ENCODE results near the gene EFNA5. TPM values are rescaled to one million over a fixed set of nuclear protein-coding genes. Genes with fewer than 3 reads are reported as not detected.

Gene EFNA5
- total RNA-seq, 1 experiment from 2014 or later = 1.5 TPM

- Mint-ChIP-seq H3K4me1 (ENCODE audit: low read depth, unreplicated experiment) (peaks cover 10% of the 10 kb centered on the region), H3K36me3 (ENCODE audit: insufficient read depth, unreplicated experiment) (no peaks in the 10 kb centered on the region), H3K27me3 (ENCODE audit: insufficient read depth, unreplicated experiment) (peaks cover 10% of the 10 kb centered on the region), H3K27ac (ENCODE audit: unreplicated experiment) (no peak overlapping the region), H3K4me3 (ENCODE audit: unreplicated experiment) (no peak overlapping the region), H3K9me3 (ENCODE audit: unreplicated experiment) (no peaks in the 10 kb centered on the region)
- H3K4me3 ChIP-seq (ENCODE audit: low read depth, low read length) = no peak overlapping the region
- ChIA-PET CTCF (no interaction called here), POLR2A (no interaction called here)
- BruUV-seq (replicated peaks) = no TSS peak
- TF ChIP-seq CTCF (IDR thresholded peaks at IDR 0.05; ENCODE audit: insufficient read depth in 1 of 2, low read depth in 1 of 2, low read length in 1 of 2, severe bottlenecking in 1 of 2, unreplicated experiment in 1 of 2) = no peak
- no peaks in the 10 kb centered on the region for H3K27me3 ChIP-seq (replicated peaks; ENCODE audit: control insufficient read depth, insufficient read depth, low read length)
- H3K9me3 ChIP-seq = no peaks in the 10 kb centered on the region
- H3K4me1 ChIP-seq = no peaks in the 10 kb centered on the region
- no peaks in the 10 kb centered on the region for H3K36me3 ChIP-seq (ENCODE audit: control insufficient read depth, insufficient read depth, low read length)
- intact Hi-C loops (cut with micrococcal nuclease; ENCODE audit: unreplicated experiment) = loop anchor here (5.0 kb wide), 1 partner anchor 55 kb away; no protein-coding TSS in a partner anchor
- DNase-seq = no peak
These were observed 148.3 kb downstream of the EFNA5 start for GRCh38 chr5:107522456-107522855.

GRCh38 chr5:107519900-107520354, 150.8 kb downstream of the EFNA5 start:
- no peak for TF ChIP-seq CTCF (IDR thresholded peaks at IDR 0.05; ENCODE audit: insufficient read depth in 1 of 2, low read depth in 1 of 2, low read length in 1 of 2, severe bottlenecking in 1 of 2, unreplicated experiment in 1 of 2)
- Histone ChIP-seq H3K4me1 (no peaks in the 10 kb centered on the region), H3K36me3 (ENCODE audit: control insufficient read depth, insufficient read depth, low read length) (no peaks in the 10 kb centered on the region), H3K4me3 (ENCODE audit: low read depth, low read length) (no peak overlapping the region), H3K27me3 (replicated peaks; ENCODE audit: control insufficient read depth, insufficient read depth, low read length) (no peaks in the 10 kb centered on the region), H3K9me3 (no peaks in the 10 kb centered on the region)
- ChIA-PET POLR2A (no interaction called here), CTCF (no interaction called here)
- H3K4me3 Mint-ChIP-seq (ENCODE audit: unreplicated experiment) = peak overlapping the region; percentile 8
- H3K27ac Mint-ChIP-seq (ENCODE audit: unreplicated experiment) = no peak overlapping the region
- H3K27me3 Mint-ChIP-seq (ENCODE audit: insufficient read depth, unreplicated experiment) = peaks cover 7% of the 10 kb centered on the region
- intact Hi-C loops (cut with micrococcal nuclease; ENCODE audit: unreplicated experiment) = loop anchor here (5.0 kb wide), 1 partner anchor 53 kb away; no protein-coding TSS in a partner anchor
- H3K36me3 Mint-ChIP-seq (ENCODE audit: insufficient read depth, unreplicated experiment) = no peaks in the 10 kb centered on the region
- H3K9me3 Mint-ChIP-seq (ENCODE audit: unreplicated experiment) = no peaks in the 10 kb centered on the region
- peak in 1 of 2 experiments; percentile 8 for DNase-seq
- no TSS peak for BruUV-seq (replicated peaks)
- peaks cover 10% of the 10 kb centered on the region for H3K4me1 Mint-ChIP-seq (ENCODE audit: low read depth, unreplicated experiment)

- no TSS peak for BruUV-seq (replicated peaks)
These were observed 152.1 kb downstream of the EFNA5 start for GRCh38 chr5:107518616-107519015.

More at GRCh38 chr5:107518616-107519015, 152.1 kb downstream of the EFNA5 start:
- no peaks in the 10 kb centered on the region for H3K36me3 ChIP-seq (ENCODE audit: control insufficient read depth, insufficient read depth, low read length)
- no peak for TF ChIP-seq CTCF (IDR thresholded peaks at IDR 0.05; ENCODE audit: insufficient read depth in 1 of 2, low read depth in 1 of 2, low read length in 1 of 2, severe bottlenecking in 1 of 2, unreplicated experiment in 1 of 2)
- no peaks in the 10 kb centered on the region for H3K9me3 Mint-ChIP-seq (ENCODE audit: unreplicated experiment)
- H3K4me1 Mint-ChIP-seq (ENCODE audit: low read depth, unreplicated experiment) = peaks cover 10% of the 10 kb centered on the region
- H3K9me3 ChIP-seq = no peaks in the 10 kb centered on the region
- no peak overlapping the region for H3K27ac Mint-ChIP-seq (ENCODE audit: unreplicated experiment)
- H3K27me3 Mint-ChIP-seq (ENCODE audit: insufficient read depth, unreplicated experiment) = peaks cover 8% of the 10 kb centered on the region
- H3K27me3 ChIP-seq (replicated peaks; ENCODE audit: control insufficient read depth, insufficient read depth, low read length) = no peaks in the 10 kb centered on the region
- ChIA-PET POLR2A (no interaction called here), CTCF (no interaction called here)
- H3K4me1 ChIP-seq = no peaks in the 10 kb centered on the region
- no peaks in the 10 kb centered on the region for H3K36me3 Mint-ChIP-seq (ENCODE audit: insufficient read depth, unreplicated experiment)
- intact Hi-C loops (cut with micrococcal nuclease; ENCODE audit: unreplicated experiment) = no loop called here
- no peak overlapping the region for H3K4me3 ChIP-seq (ENCODE audit: low read depth, low read length)
- no peak for DNase-seq
- no peak overlapping the region for H3K4me3 Mint-ChIP-seq (ENCODE audit: unreplicated experiment)
